Naive thymus-derived CD8-positive, alpha-beta T cell (primary cell): ENCODE measurements around the gene CEP57. TPM values are rescaled to one million over a fixed set of nuclear protein-coding genes. Genes with fewer than 3 reads are reported as not detected.
"Not testable (repeated sequence)": the region's sequence is repeated elsewhere in the genome, so short reads cannot be mapped to it uniquely, and the experiment has no call there.

Source experiments
- ATAC-seq, 2 donors: fragments of 150-1000 bp; cut with Tn5 transposase in 1 of 2; sonication (Bioruptor Pico), chemical (Tn5 transposase) in 1 of 2; 1 replicate in 1 of 2; 2 replicates in 1 of 2; pipeline ENCODE4 v1.10.0; 2021; ENCODE audit warnings: mild to moderate bottlenecking in 2 of 2, moderate library complexity in 2 of 2
- POLR2A ChIA-PET: fragments of 350-600 bp; sonication (Branson Sonifier 250); formaldehyde crosslinking; loops from one replicate; lab custom pipeline; 2021; ENCODE audit warnings: antibody characterized with exemption; lab: Charles Lee
- DNase-seq, 10 donors: peaks; one replicate each; pipeline versions ENCODE4 v3.0.0 to v3.0.0-alpha.2; 2020 to 2022
- H3K27ac Mint-ChIP-seq, 10 donors: one replicate each; pipeline ENCODE4 v1.8.0; 2020 to 2022; ENCODE audit warnings: mild to moderate bottlenecking in 10 of 10, mixed read lengths in 10 of 10, moderate library complexity in 4 of 10, inconsistent platforms in 1 of 10
- H3K27me3 Mint-ChIP-seq, 5 donors: one replicate each; pipeline ENCODE4 v1.8.0; 2021 to 2022; ENCODE audit warnings: mixed read lengths in 5 of 5
- H3K36me3 Mint-ChIP-seq, 3 donors: one replicate each; pipeline ENCODE4 v1.8.0; 2020 to 2022; ENCODE audit warnings: mixed read lengths in 3 of 3, mild to moderate bottlenecking in 2 of 3, inconsistent platforms in 1 of 3
- H3K4me1 Mint-ChIP-seq, 4 donors: one replicate each; pipeline ENCODE4 v1.8.0; 2021 to 2022; ENCODE audit warnings: mixed read lengths in 4 of 4
- H3K4me3 Mint-ChIP-seq, 10 donors: one replicate each; pipeline ENCODE4 v1.8.0; 2020 to 2022; ENCODE audit warnings: mild to moderate bottlenecking in 10 of 10, mixed read lengths in 10 of 10, moderate library complexity in 6 of 10, inconsistent platforms in 1 of 10
- H3K9me3 Mint-ChIP-seq, 9 donors: one replicate each; pipeline ENCODE4 v1.8.0; 2020 to 2022; ENCODE audit warnings: mixed read lengths in 9 of 9, mild to moderate bottlenecking in 3 of 9, inconsistent platforms in 1 of 9, moderate library complexity in 1 of 9
- polyA plus RNA-seq, 3 donors: library from polyadenylated mRNA; unstranded; fragments of 300-500 nt; fragmentation: Illumina TruSeq; gene quantifications; one replicate each; pipeline ENCODE4 v1.2.3, GENCODE V29; 2021
- total RNA-seq, 8 experiments: library from RNA in 2 of 8; stranded (reverse) in 2 of 8; gene quantifications; one replicate each; pipeline ENCODE4 v1.2.3 and lab custom pipeline; 2021 to 2026

Gene CEP57
- total and polyA plus RNA-seq, 5 experiments from 2014 or later: 53.0 to 82.5 (median 64.2) TPM

DNA sequence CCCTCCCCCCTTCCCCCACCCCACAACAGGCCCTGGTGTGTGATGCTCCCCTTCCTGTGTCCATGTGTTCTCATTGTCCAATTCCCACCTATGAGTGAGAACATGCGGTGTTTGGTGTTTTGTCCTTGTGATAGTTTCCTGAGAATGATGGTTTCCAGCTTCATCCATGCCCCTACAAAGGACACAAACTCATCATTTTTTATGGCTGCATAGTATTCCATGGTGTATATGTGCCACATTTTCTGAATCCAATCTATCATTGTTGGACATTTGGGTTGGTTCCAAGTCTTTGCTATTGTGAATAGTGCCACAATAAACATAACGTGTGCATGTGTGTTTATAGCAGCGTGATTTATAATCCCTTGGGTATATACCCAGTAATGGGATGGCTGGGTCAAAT is 80.6 kb downstream of the CEP57 start:
- ATAC-seq, H3K27me3 Mint-ChIP-seq, H3K9me3 Mint-ChIP-seq, H3K4me1 Mint-ChIP-seq, DNase-seq, H3K4me3 Mint-ChIP-seq, POLR2A ChIA-PET, H3K27ac Mint-ChIP-seq: not testable (repeated sequence)
- peaks cover 0 to 13% (median 4%) of the 10 kb centered on the region in 3 donors for H3K36me3 Mint-ChIP-seq

GRCh38 chr11:95877291-95877690 is 87.0 kb downstream of the CEP57 start:
- Mint-ChIP-seq H3K36me3 (peaks cover 12 to 21% (median 18%) of the 10 kb centered on the region in 3 donors), H3K9me3 (peaks cover 0 to 4% (median 0%) of the 10 kb centered on the region in 9 donors), H3K27me3 (no peaks in the 10 kb centered on the region), H3K4me1 (peaks cover 0 to 3% (median 0%) of the 10 kb centered on the region in 4 donors), H3K27ac (no peak overlapping the region), H3K4me3 (no peak overlapping the region)
- ATAC-seq: no peak
- POLR2A ChIA-PET: no interaction called here
- DNase-seq: no peak

Other genes starting within 250 kb of the CEP57 start
- 10 to 100 TPM; 54.6 to 58.8 TPM for gene FAM76B, start 716 bp upstream of the CEP57 start, total RNA-seq
- gene FAM76B, start 716 bp upstream of the CEP57 start, polyA plus RNA-seq: 10 to 100 TPM; 11.7 to 12.1 (median 11.7) TPM
- gene MTMR2, start 133.6 kb downstream of the CEP57 start, total RNA-seq: 10 to 100 TPM; 14.1 to 14.6 TPM
- gene MTMR2, start 133.6 kb downstream of the CEP57 start, polyA plus RNA-seq: 10 to 100 TPM; 10.2 to 11.8 (median 10.9) TPM